ENCODE data around the gene PTH2R.
"Not testable (repeated sequence)": the region's sequence is repeated elsewhere in the genome, so short reads cannot be mapped to it uniquely, and the experiment has no call there.

The PTH2R gene

DNA sequence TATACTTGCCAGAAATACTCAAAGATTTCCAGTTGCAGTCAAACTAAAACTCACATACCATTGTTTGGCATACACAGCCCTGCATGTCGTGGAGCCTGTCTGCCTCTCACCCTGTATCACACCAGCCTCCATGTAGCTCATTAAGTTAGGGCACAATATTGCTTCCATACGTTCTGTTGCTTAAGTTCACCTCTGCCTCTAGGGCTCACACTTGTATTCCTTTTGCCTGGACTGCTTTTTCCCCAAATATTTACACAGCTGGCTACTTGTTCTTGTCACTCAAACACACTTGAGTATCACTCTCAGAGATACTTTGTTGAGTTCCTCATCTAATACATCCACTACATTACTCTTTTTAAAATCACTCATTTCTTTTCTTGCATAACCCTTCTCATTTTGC, 83.1 kb downstream of the PTH2R start:
- no peak for DNase-seq

DNA sequence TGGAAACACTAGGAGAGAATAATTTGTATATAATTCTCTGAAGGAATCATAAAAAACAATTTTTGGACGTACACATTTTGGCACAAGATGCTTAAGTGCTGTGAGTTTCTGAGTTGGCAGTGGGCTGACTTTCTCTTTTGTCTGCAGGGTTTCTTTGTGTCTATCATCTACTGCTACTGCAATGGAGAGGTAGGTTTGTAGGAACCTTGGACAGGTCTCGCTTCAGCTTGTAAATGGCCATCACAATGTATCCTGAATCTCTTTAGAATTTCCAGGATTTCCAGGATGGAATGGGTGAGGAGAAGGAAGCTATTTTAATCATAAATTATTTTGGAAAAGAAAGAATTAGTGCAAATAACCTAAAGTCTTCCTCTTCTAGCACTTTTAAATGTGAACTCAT, 83.9 kb downstream of the PTH2R start:
- no peak for DNase-seq

- no peak for DNase-seq
These were observed 85.0 kb downstream of the PTH2R start for GRCh38 chr2:208491641-208492040.

DNA sequence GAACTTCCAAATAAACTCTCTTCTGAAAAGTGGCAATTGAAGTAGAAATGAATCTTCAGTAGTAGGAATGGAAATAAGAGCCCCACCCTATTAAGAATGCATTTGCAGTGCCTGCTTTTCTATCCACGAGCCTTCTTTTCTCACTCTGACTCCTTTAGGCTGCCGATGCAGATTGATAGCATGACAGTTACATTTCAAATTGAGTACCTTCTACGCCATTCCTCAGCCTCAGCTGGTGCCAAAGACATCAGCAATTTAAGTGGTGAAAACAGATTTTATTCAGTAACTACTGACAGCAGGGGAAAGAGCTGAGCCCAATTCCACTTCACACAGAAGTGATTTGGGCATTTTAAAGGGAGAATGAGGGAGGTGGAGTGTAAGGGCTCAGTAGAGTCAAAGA, 85.5 kb downstream of the PTH2R start:
- DNase-seq: no peak

GRCh38 chr2:208493186-208493585, 86.6 kb downstream of the PTH2R start:
- no peak for DNase-seq

- DNase-seq: no peak
These were observed 89.5 kb downstream of the PTH2R start for GRCh38 chr2:208496129-208496528.

GRCh38 chr2:208501206-208501605, 94.6 kb downstream of the PTH2R start:
- DNase-seq: no peak

GRCh38 chr2:208502288-208502687, 95.7 kb downstream of the PTH2R start:
- DNase-seq: no peak

GRCh38 chr2:208505365-208505764, 98.8 kb downstream of the PTH2R start:
- DNase-seq: not testable (repeated sequence)

DNA sequence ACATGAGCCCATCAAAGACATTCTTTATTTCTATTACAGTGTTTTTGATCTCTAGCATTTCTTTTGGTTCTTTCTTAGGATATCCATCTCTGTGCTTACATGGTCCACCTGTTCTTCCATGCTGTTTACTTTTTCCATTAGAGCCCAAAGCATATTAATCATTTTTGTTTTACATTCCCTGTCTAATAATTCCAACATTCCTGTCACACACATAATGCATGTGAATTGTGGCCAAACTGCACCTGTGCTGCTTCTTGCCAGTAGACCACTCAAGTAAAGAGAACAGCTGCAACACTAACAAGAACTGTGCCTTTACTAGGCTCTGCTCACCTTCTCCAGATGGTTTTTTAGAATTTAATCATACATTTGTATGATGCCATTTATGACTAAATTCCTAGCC, 103.0 kb downstream of the PTH2R start:
- no peak for DNase-seq

GRCh38 chr2:208511016-208511415, 104.4 kb downstream of the PTH2R start:
- DNase-seq: no peak

GRCh38 chr2:208511573-208511972, 105.0 kb downstream of the PTH2R start:
- no peak for DNase-seq

DNA sequence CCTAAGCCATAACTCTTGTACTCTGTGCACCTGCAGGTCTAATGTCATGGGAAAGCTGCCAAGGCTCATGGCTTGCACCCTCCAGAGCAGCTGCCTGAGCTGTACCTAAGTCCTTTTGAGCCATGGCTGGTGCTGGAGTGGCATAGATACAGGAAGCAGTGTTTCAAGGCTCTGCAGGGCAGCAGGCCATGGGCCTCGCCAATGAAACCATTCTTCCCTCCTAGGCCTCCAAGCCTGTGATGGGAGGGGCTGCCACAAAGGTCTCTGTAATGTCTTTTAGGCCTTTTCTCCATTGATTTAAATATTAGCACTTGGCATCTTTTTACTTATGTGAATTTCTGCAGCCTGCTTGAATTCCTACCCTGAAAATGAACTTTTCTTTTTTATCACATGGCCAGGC, 108.5 kb downstream of the PTH2R start:
- no peak for DNase-seq

DNA sequence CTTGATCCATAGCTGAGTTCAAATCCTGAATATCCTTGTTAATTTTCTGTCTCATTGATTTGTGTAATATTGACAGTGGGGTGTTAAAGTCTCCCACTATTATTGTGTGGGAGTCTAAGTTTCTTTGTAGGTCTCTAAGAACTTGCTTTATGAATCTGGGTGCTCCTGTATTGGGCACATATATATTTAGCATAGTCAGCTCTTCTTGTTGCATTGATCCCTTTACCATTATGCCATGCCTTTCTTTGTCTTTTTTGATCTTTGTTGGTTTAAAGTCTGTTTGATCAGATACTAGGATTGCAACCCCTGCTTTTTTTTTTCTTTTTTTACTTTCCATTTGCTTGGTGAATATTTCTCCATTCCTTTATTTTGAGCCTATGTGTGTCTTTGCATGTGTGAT, 116.5 kb downstream of the PTH2R start:
- DNase-seq: not testable (repeated sequence)

DNA sequence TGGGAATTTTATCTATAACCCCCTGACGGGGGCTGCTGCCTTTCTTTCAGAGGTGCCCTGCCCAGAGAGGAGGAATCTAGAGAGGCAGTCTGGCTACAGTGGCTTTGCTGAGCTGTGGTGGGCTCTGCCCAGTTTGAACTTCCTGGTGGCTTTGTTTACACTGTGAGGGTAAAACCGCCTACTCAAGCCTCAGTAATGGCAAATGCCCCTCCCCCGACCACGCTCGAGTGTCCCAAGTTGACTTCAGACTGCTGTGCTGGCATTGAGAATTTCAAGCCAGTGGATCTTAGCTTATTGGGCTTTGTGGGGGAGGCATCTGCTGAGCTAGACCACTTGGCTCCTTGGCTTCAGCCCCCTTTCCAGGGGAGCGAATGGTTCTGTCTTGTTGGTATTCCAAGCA, 118.6 kb downstream of the PTH2R start:
- not testable (repeated sequence) for DNase-seq

DNA sequence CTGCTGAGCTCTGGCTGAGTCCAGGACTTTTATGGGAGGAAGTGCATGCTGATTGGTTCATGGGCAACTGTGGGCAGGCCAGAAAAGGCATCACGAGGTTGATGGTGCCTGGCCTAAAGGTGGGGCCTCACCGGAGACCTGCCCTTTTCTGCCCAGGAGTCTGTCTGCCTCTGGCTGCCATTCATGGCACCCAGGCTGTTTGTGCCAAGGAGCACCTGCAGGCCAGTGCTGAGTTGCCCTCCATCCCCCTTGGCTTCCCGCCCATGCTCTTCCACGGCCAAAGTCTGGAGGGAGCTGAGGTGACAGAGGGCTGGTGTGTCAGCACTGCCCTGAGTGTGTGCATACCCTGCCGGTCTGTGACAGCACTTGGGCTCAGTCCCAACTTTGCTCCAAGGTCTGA, 123.2 kb downstream of the PTH2R start:
- no peak for DNase-seq

- no peak for DNase-seq
These were observed 124.8 kb downstream of the PTH2R start for GRCh38 chr2:208531361-208531760.

DNA sequence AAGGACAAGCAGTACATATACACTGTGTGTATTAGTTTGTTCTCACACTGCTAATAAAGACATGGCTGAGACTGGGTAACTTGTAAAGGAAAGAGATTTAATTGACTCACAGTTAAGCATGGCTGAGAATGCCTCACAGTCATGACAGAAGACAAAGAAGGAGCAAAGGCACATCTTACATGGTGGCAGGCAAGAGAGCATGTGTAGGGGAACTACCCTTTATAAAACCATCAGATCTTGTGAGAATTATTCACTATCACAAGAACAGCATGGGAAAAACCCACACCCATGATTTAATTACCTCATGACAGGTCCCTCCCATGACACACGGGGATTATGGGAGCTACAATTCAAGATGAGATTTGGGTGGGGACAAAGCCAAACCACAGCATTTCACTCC, 129.0 kb downstream of the PTH2R start:
- DNase-seq: not testable (repeated sequence)

GRCh38 chr2:208541461-208541988, 134.9 kb downstream of the PTH2R start:
- DNase-seq: no peak

DNA sequence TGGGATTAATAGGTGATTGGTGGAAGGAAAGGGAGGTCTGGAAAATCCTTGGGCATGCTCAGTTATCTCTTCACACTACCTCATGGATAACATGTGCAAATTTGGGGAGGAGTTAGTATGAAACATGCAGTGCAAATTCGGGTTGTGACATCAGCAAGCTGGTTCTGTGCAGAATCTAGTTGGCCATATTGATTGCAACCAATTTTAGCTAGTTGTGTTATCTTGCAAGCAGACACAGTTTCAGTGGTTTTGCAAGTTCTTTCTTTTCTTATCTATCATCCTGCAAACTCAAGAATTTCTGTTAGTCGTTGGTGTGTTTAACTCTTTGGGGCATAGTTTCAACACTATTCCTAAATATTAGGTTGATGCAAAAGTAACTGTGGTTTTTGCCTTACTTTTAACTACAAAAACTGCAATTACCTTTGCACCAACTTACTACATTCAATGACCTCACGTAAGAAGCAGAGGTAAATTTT, 135.4 kb downstream of the PTH2R start:
- no peak for DNase-seq

DNA sequence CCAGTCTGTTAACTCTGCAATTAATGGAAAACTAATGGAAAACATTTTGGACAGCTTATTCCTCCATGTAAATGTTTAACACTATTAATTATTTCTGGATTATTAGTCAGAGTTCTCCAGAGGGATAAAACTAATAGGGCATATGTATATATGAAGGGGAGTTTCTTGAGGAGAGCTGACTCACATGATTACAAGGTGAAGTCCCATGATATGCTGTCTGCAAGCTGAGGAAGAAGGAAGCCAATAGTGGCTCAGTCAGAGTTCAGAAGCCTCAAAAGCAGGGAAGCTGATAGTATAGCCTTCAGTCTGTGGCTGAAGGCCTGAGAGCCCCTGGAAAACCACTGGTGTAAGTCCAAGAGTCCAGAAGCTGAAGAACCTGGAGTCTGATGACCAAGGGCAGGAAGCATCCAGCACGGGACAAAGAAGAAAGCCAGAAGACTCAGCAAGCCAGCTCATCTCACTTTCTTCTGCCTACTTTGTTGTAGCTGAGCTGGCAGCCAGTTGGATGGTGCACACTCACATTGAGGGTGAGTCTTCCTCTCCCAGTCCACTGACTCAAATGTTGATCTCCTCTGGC, 136.0 kb downstream of the PTH2R start:
- DNase-seq: no peak
